ENCODE results near the gene FRS2.

The FRS2 gene

DNA sequence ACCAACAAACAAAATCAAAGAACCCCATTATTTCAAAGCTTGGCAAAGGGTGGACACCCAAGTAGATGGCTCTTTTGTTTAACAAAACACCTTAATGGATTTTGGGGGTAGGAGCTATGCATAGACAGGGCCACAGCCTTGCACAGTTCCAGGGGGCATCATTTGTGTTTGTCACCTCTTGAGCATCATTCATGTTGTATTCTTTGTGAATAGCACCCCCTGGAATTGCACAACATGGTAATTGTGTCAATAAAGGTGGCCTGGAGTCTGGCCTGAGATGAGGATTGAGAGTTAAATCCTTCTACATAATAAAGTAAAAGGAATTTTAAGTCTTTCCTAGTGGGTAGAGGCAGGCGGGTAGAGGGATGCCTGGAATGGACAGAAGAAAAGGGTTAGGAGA is 3.3 kb upstream of the FRS2 start:
- DNase-seq (ENCODE audit: extremely low read depth, low read depth) = no peak
- TF ChIP-seq, protein P1, sequence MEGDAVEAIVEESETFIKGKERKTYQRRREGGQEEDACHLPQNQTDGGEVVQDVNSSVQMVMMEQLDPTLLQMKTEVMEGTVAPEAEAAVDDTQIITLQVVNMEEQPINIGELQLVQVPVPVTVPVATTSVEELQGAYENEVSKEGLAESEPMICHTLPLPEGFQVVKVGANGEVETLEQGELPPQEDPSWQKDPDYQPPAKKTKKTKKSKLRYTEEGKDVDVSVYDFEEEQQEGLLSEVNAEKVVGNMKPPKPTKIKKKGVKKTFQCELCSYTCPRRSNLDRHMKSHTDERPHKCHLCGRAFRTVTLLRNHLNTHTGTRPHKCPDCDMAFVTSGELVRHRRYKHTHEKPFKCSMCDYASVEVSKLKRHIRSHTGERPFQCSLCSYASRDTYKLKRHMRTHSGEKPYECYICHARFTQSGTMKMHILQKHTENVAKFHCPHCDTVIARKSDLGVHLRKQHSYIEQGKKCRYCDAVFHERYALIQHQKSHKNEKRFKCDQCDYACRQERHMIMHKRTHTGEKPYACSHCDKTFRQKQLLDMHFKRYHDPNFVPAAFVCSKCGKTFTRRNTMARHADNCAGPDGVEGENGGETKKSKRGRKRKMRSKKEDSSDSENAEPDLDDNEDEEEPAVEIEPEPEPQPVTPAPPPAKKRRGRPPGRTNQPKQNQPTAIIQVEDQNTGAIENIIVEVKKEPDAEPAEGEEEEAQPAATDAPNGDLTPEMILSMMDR (IDR thresholded peaks at IDR 0.05; ENCODE audit: low read depth, low read length) = no peak

DNA sequence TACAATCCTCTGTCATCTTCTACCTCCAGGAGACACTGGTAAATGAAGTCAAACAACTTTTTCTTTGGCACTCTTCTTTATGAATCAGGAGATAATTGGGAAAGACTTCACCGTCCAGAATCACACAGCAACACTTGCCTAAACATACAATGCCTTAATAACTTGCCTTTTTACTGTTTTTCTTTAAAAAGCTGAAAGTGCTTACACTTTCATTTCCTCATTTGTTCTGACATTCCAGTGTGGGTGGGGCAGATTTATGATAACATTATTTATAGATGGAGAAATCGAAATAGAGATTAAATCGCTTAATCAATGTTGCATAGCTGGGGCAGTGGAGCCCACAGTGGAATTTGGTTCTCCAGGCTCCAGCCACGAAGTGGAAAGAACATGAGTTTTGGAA is 2.8 kb upstream of the FRS2 start:
- no peak for DNase-seq (ENCODE audit: extremely low read depth, low read depth)
- TF ChIP-seq, protein P1 (IDR thresholded peaks at IDR 0.05; ENCODE audit: low read depth, low read length) = no peak

DNA sequence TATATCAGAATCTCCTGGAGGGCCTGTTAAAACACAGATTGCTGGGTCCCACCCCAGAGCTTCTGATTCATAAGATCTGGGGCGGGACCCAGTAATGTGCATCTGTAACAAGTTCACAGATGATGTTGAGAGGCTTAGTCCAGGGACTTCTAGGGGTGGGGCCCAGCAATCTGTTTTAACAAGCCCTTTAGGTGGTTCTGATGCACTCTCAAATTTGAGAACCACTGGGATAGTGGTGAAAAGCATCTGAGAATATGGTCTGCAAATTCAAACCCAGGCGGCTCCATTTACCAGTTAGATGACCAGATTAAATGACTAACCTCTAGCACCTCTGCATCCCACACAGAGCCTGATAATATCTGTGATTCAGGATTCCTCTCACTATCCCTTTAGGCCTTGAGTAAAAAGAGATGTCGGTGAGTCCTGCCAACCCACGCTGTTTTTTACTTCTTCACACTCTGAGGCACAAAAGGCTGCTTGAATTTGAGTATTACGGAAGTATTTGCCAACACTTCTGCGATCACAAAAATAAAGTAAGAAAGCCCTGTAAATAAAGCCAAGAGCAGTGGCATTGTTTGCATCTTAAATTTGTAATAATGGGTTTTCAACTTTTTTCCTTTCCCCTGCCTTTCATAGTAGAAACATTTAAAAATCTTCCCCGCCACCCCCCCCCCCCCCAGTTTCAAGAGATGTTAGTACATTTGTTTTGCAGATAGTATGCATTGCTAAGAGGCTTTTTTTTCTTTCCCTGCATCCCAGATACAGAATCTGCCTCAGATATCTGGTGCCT is 1.8 kb upstream of the FRS2 start:
- TF ChIP-seq, protein P1 (IDR thresholded peaks at IDR 0.05; ENCODE audit: low read depth, low read length) = no peak
- no peak for DNase-seq (ENCODE audit: extremely low read depth, low read depth)

DNA sequence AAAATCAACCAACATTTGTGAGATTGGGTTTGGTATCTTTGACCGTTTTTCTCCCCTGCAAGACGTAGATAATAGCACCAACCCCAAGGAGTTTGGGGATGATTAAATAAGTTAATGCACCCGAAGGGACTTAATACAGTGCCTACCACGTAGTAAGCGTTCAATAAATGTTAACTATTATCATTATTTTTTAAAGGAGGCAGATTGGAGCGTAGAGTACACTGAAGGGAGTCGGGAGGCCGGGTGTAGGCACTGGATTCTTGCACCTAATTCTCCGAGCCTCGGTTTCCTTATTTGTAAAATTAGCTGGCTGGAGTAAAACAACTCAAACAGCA is 367 bp upstream of the FRS2 start:
- TF ChIP-seq, protein P1 (IDR thresholded peaks at IDR 0.05; ENCODE audit: low read depth, low read length) = no peak
- DNase-seq (ENCODE audit: extremely low read depth, low read depth) = no peak

DNA sequence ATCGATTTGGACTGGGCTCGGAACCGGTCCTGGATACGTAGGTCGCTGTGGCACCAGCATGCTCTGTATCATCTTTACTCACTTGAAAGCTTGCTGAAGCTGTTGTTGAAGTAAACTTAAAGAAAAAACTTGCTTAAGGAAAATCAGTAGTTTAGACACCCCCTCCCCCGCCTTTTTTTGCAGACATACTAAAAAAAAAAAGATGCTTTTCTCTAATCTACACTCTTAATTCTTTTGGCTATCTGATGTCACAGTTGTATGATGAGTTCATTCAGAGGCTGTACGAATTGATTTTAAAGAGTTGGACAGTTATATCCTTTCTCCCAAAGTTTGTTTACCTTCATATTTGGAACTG is 865 bp downstream of the FRS2 start:
- no peak for DNase-seq (ENCODE audit: extremely low read depth, low read depth)
- TF ChIP-seq, protein P1 (IDR thresholded peaks at IDR 0.05; ENCODE audit: low read depth, low read length) = no peak

DNA sequence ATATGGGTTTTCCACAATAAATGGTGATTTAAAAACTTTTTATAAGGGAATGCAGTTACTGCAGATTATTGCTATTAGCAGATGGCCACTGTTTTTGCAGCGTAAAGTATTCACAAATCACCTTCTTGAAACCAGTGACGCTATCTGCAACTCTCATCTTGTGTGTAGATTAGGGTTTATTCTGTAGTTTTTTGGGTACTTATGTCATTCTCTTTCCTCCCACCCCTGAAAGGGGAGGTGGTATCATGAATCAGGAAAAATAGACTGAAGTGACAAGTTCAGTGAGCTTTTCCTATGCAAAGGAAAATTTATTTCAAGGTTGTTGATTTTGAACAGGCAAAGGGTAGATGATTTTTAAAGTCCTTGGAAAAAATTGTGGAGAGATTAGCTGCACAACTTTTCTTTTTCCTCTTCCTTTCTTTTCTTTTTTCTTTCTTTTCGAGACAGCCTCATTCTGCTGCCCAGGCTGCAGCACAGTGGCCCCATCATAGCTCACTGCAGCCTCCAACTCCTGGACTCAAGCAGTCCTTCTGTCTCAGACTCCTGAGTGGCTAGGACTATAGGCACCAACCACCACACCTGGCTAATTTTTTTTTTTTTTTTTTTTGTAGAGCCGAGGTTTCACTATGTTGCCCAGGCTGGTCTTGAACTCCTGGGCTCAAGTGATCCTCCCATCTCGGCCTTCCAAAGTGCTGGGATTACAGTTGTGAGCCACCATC is 1.6 kb downstream of the FRS2 start:
- no peak for DNase-seq (ENCODE audit: extremely low read depth, low read depth)
- TF ChIP-seq, protein P1 (IDR thresholded peaks at IDR 0.05; ENCODE audit: low read depth, low read length) = no peak

DNA sequence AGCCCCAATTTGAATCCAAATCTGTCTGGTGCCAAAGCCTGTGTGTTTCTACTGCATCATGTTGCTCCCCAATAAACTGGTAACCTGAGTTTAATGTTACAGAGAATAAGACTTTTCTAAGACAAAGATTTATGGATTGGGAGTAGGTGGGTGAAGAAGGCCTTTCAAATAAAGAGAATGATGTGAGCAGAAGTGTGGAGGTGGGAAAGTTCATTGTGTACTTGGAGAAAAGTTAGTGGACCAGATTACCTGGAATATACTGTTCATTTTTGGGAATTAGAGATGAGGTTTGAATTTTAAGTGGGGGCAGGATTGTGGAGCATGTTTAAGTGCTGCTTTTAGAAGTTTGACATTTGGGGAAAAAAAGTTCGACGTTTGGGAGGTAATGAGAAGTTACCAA is 3.1 kb downstream of the FRS2 start:
- TF ChIP-seq, protein P1 (IDR thresholded peaks at IDR 0.05; ENCODE audit: low read depth, low read length) = no peak

More for the DNA sequence above, 3.1 kb downstream of the FRS2 start:
- no peak for DNase-seq (ENCODE audit: extremely low read depth, low read depth)
